Transverse colon (tissue), 4 donors: ENCODE results near the gene PRG3.

Source experiments
- POLR2A ChIP-seq: fragments of 450-650 bp; IDR thresholded peaks from one replicate; pipeline ENCODE4 v1.6.1; 2016; ENCODE audit warnings: antibody characterized with exemption, mild to moderate bottlenecking, moderate library complexity
- POLR2AphosphoS5 ChIP-seq, 3 donors: sonication (generic); formaldehyde crosslinking; IDR thresholded peaks; one replicate each; pipeline ENCODE4 v1.6.1; 2016; ENCODE audit warnings: antibody characterized with exemption in 3 of 3
- TF ChIP-seq, protein P1 (sequence below), 5 experiments: fragments of 200-600 bp in 3 of 5; fragments of 450-650 bp in 2 of 5; sonication (generic) in 3 of 5; IDR thresholded peaks; 1 replicate in 2 of 5; 2 replicates in 3 of 5; pipeline ENCODE4 v1.5.1; 2016 to 2017; ENCODE audit warnings: antibody characterized with exemption in 5 of 5, inconsistent platforms in 3 of 5, mild to moderate bottlenecking in 2 of 5, moderate library complexity in 1 of 5

DNA sequence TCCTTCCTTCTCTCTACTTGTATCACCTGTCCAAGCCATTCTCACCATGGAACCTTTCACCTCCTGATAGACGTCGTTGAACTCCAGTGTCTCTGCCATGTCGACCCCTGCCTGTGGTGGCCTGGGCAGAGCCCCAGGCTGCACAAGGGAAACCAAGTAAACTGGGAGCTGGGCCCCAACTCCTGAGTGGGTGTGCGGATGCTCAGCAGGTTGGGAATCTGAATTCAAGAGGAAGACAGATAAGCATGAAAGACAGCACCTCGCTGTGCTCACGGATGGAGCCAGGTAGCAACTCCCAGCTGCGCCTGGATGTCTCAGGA lies 46.0 kb downstream of the PRG3 start:
- TF ChIP-seq, protein P1, sequence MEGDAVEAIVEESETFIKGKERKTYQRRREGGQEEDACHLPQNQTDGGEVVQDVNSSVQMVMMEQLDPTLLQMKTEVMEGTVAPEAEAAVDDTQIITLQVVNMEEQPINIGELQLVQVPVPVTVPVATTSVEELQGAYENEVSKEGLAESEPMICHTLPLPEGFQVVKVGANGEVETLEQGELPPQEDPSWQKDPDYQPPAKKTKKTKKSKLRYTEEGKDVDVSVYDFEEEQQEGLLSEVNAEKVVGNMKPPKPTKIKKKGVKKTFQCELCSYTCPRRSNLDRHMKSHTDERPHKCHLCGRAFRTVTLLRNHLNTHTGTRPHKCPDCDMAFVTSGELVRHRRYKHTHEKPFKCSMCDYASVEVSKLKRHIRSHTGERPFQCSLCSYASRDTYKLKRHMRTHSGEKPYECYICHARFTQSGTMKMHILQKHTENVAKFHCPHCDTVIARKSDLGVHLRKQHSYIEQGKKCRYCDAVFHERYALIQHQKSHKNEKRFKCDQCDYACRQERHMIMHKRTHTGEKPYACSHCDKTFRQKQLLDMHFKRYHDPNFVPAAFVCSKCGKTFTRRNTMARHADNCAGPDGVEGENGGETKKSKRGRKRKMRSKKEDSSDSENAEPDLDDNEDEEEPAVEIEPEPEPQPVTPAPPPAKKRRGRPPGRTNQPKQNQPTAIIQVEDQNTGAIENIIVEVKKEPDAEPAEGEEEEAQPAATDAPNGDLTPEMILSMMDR (IDR thresholded peaks at IDR 0.05), result no peak
- TF ChIP-seq POLR2A (no peak), POLR2AphosphoS5 (IDR thresholded peaks at IDR 0.05) (no peak)
